Common myeloid progenitor, CD34-positive (primary cell): Measurements from ENCODE around the gene ERBB4.

ENCODE experiments used
- CTCF ChIA-PET: fragments of 350-600 bp; sonication (Branson Sonifier 250); formaldehyde crosslinking; loops from one replicate; lab custom pipeline; 2021; ENCODE audit warnings: antibody characterized with exemption; lab: Charles Lee
- POLR2A ChIA-PET: fragments of 350-600 bp; sonication (Branson Sonifier 250); formaldehyde crosslinking; loops from one replicate; lab custom pipeline; 2021; ENCODE audit warnings: antibody characterized with exemption; lab: Charles Lee
- DNase-seq, 3 donors: peaks; one replicate each; pipeline versions ENCODE4 v3.0.0 to v3.0.0-alpha.2; 2013
- H3K27ac ChIP-seq, 2 experiments: 1 replicate in 1 of 2; 2 replicates in 1 of 2; pipeline ENCODE4 v1.7.0; 2013; ENCODE audit warnings: inconsistent platforms in 2 of 2, low read length in 2 of 2, mild to moderate bottlenecking in 2 of 2, low read depth in 1 of 2, moderate library complexity in 1 of 2; ENCODE audit not compliant: severe bottlenecking in 2 of 2, insufficient read depth in 1 of 2, poor library complexity in 1 of 2
- H3K27me3 ChIP-seq, 5 experiments: replicated peaks in 2 of 5; 1 replicate in 3 of 5; 2 replicates in 2 of 5; pipeline versions ENCODE4 v1.6.1 to v1.7.0; 2013; ENCODE audit warnings: low read length in 4 of 5, mild to moderate bottlenecking in 2 of 5, moderate library complexity in 2 of 5, inconsistent platforms in 1 of 5; ENCODE audit not compliant: insufficient read depth in 5 of 5, control insufficient read depth in 4 of 5
- H3K36me3 ChIP-seq, 4 experiments: 1 replicate in 2 of 4; 2 replicates in 2 of 4; pipeline versions ENCODE4 v1.6.1 to v1.7.0; 2013; ENCODE audit warnings: low read length in 3 of 4, control low read depth in 1 of 4, mild to moderate bottlenecking in 1 of 4; ENCODE audit not compliant: control insufficient read depth in 4 of 4, insufficient read depth in 4 of 4
- H3K4me1 ChIP-seq, 4 experiments: 1 replicate in 3 of 4; 2 replicates in 1 of 4; pipeline versions ENCODE4 v1.6.1 to v1.7.1; 2013; ENCODE audit warnings: low read length in 3 of 4, mild to moderate bottlenecking in 3 of 4, control low read depth in 1 of 4, inconsistent platforms in 1 of 4, moderate library complexity in 1 of 4; ENCODE audit not compliant: control insufficient read depth in 4 of 4, insufficient read depth in 4 of 4; ENCODE audit errors: control extremely low read depth in 1 of 4
- H3K4me3 ChIP-seq, 7 experiments: 1 replicate in 4 of 7; 2 replicates in 3 of 7; pipeline versions ENCODE4 v1.5.1 to v1.7.0; 2013; ENCODE audit warnings: mild to moderate bottlenecking in 7 of 7, low read length in 6 of 7, moderate library complexity in 6 of 7, inconsistent platforms in 2 of 7, low read depth in 2 of 7, control low read depth in 1 of 7; ENCODE audit not compliant: insufficient read depth in 4 of 7, control insufficient read depth in 1 of 7; ENCODE audit errors: extremely low read depth in 1 of 7
- H3K9me3 ChIP-seq, 5 experiments: 1 replicate in 4 of 5; 2 replicates in 1 of 5; pipeline versions ENCODE4 v1.6.1 to v1.7.1; 2013; ENCODE audit warnings: low read length in 4 of 5, mild to moderate bottlenecking in 2 of 5, inconsistent platforms in 1 of 5, low read depth in 1 of 5, moderate library complexity in 1 of 5; ENCODE audit not compliant: control insufficient read depth in 4 of 5, insufficient read depth in 2 of 5; ENCODE audit errors: control extremely low read depth in 1 of 5
- WGBS: methylation state at CpG from one replicate; pipeline ENCODE4 v1.1.5; 2013; ENCODE audit not compliant: insufficient coverage; 5-methylcytosine and 5-hydroxymethylcytosine counted together

The ERBB4 gene

GRCh38 chr2:211329421-211329820 lies 1209.2 kb downstream of the ERBB4 start:
- 95% methylated on average over 3 of the region's 4 CpGs for WGBS
- ChIA-PET CTCF (no interaction called here), POLR2A (no interaction called here)
- Histone ChIP-seq H3K27me3 (no peaks in the 10 kb centered on the region), H3K4me1 (no peaks in the 10 kb centered on the region), H3K4me3 (no peak overlapping the region), H3K9me3 (no peaks in the 10 kb centered on the region), H3K36me3 (no peaks in the 10 kb centered on the region), H3K27ac (no peak overlapping the region)
- no peak for DNase-seq

- H3K9me3 ChIP-seq = no peaks in the 10 kb centered on the region
- no peak overlapping the region for H3K4me3 ChIP-seq
- WGBS = no CpG with 5 or more reads among the region's 2 CpGs
- H3K27ac ChIP-seq = no peak overlapping the region
- H3K36me3 ChIP-seq = no peaks in the 10 kb centered on the region
- no peaks in the 10 kb centered on the region for H3K4me1 ChIP-seq
- ChIA-PET POLR2A (no interaction called here), CTCF (no interaction called here)
- H3K27me3 ChIP-seq = no peaks in the 10 kb centered on the region
- DNase-seq = no peak
Measured at GRCh38 chr2:211328126-211328525, 1210.5 kb downstream of the ERBB4 start.
